RWPE2 (cell line): ENCODE measurements around the gene HMMR.
"Not testable (repeated sequence)": the region's sequence is repeated elsewhere in the genome, so short reads cannot be mapped to it uniquely, and the experiment has no call there.

Source experiments
- ATAC-seq: fragments of 200-7000 bp; cut with Tn5 transposase; 3 replicates; pipeline ENCODE4 v1.9.1; 2021; ENCODE audit warnings: low read depth
- DNase-seq: peaks from one replicate; pipeline ENCODE4 v3.0.0-alpha.2; 2020; ENCODE audit warnings: low spot score
- H3K27ac ChIP-seq: fragments of 450-650 bp; 2 replicates; pipeline ENCODE4 v1.5.1; 2017; ENCODE audit warnings: mild to moderate bottlenecking; ENCODE audit not compliant: poor library complexity, severe bottlenecking
- H3K27me3 ChIP-seq: fragments of 250-450 bp; sonication (Bioruptor Pico); 2 replicates; pipeline ENCODE4 v1.5.1; 2021; ENCODE audit warnings: mild to moderate bottlenecking, moderate library complexity; ENCODE audit not compliant: insufficient read depth, poor library complexity, severe bottlenecking
- H3K36me3 ChIP-seq: fragments of 250-450 bp; sonication (Bioruptor Pico); 2 replicates; pipeline ENCODE4 v1.5.1; 2020; ENCODE audit warnings: low read depth, mild to moderate bottlenecking, moderate library complexity
- H3K4me1 ChIP-seq: fragments of 250-450 bp; sonication (Bioruptor Pico); 2 replicates; pipeline ENCODE4 v1.5.1; 2021; ENCODE audit warnings: mild to moderate bottlenecking, moderate library complexity; ENCODE audit not compliant: insufficient read depth, poor library complexity, severe bottlenecking
- H3K4me3 ChIP-seq: fragments of 250-450 bp; sonication (Bioruptor Pico); 2 replicates; pipeline ENCODE4 v1.5.1; 2021; ENCODE audit warnings: mild to moderate bottlenecking, moderate library complexity; ENCODE audit not compliant: severe bottlenecking
- H3K9me3 ChIP-seq: fragments of 250-450 bp; sonication (Bioruptor Pico); 2 replicates; pipeline ENCODE4 v1.5.1; 2021; ENCODE audit warnings: mild to moderate bottlenecking, moderate library complexity; ENCODE audit not compliant: severe bottlenecking
- CTCF ChIP-seq: fragments of 450-650 bp; IDR thresholded peaks from one replicate; pipeline ENCODE4 v1.5.1; 2017; ENCODE audit warnings: mild to moderate bottlenecking, moderate library complexity; ENCODE audit not compliant: poor library complexity, severe bottlenecking

The HMMR gene, protein sequence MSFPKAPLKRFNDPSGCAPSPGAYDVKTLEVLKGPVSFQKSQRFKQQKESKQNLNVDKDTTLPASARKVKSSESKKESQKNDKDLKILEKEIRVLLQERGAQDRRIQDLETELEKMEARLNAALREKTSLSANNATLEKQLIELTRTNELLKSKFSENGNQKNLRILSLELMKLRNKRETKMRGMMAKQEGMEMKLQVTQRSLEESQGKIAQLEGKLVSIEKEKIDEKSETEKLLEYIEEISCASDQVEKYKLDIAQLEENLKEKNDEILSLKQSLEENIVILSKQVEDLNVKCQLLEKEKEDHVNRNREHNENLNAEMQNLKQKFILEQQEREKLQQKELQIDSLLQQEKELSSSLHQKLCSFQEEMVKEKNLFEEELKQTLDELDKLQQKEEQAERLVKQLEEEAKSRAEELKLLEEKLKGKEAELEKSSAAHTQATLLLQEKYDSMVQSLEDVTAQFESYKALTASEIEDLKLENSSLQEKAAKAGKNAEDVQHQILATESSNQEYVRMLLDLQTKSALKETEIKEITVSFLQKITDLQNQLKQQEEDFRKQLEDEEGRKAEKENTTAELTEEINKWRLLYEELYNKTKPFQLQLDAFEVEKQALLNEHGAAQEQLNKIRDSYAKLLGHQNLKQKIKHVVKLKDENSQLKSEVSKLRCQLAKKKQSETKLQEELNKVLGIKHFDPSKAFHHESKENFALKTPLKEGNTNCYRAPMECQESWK

DNA sequence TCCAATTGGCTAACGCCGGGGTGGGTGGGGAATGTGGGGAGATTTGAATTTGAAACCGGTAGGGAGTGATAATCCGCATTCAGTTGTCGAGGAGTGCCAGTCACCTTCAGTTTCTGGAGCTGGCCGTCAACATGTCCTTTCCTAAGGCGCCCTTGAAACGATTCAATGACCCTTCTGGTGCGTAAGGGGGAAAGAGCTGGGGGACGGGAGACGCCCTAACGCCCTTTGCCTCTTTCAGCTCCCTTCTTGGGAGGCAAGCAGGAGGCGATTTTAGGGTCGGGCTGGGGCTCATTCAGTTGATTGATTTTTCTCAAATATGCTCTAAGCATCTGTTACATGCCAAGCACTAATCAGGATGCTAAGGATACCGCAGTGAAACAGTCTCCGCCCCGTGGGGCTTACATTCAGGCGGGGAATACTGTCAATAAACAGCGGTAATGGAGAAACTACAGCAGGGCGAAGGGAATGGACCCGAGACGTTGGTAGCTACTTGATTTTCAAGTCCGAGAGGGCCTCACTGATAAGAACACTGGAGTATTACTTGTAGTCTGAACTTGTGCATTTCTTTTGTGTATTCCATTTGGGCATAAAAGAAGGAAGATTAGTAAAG is at the start of gene HMMR:
Gene HMMR, plus strand, starts transcription at position 71 of the 610 bp plus-strand sequence. Its CDS starts 61 bp downstream, at position 132.
- Histone ChIP-seq H3K27me3 (no peaks in the 10 kb centered on the region), H3K27ac (peak within 1 kb of the TSS; percentile 86), H3K4me3 (peak within 1 kb of the TSS; percentile 63), H3K36me3 (peaks cover 46% of the 10 kb centered on the region), H3K4me1 (peaks cover 22% of the 10 kb centered on the region), H3K9me3 (no peaks in the 10 kb centered on the region)
- ATAC-seq, result peak; percentile 15
- DNase-seq, result no peak
- no peak for TF ChIP-seq CTCF

- not testable (repeated sequence) for H3K36me3 ChIP-seq, H3K27me3 ChIP-seq, DNase-seq, H3K9me3 ChIP-seq, H3K4me3 ChIP-seq, H3K27ac ChIP-seq, H3K4me1 ChIP-seq, ATAC-seq
Observed at GRCh38 chr5:163415673-163416072, 44.8 kb upstream of the HMMR start.

DNA sequence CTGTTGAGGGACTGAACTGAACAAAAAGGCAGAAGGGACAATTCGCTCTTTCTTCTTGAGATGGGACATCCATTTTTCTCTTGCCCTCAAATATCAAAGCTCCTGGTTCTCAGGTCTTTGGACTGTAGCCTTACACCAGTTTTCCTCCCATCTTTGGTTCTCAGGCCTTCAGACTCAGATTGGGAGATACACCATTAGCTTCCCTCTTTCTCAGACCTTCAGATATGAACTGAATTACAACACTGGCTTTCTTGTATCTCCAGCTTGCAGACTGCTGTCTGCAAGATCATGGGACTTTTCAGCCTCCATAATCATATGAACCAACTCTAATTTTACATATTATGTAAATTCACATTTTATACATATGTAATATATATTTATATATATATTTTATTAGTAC is 35.6 kb upstream of the HMMR start:
- H3K4me3 ChIP-seq, result no peak overlapping the region
- DNase-seq (no peak), ATAC-seq (no peak)
- no peak for TF ChIP-seq CTCF
- H3K36me3 ChIP-seq, result no peaks in the 10 kb centered on the region
- no peaks in the 10 kb centered on the region for H3K9me3 ChIP-seq
- no peaks in the 10 kb centered on the region for H3K27me3 ChIP-seq
- H3K27ac ChIP-seq, result no peak overlapping the region
- no peaks in the 10 kb centered on the region for H3K4me1 ChIP-seq

- H3K4me3 ChIP-seq, H3K36me3 ChIP-seq, H3K4me1 ChIP-seq, DNase-seq, H3K27ac ChIP-seq, ATAC-seq, H3K27me3 ChIP-seq, H3K9me3 ChIP-seq: not testable (repeated sequence)
Observed at GRCh38 chr5:163426128-163426527, 34.3 kb upstream of the HMMR start.

DNA sequence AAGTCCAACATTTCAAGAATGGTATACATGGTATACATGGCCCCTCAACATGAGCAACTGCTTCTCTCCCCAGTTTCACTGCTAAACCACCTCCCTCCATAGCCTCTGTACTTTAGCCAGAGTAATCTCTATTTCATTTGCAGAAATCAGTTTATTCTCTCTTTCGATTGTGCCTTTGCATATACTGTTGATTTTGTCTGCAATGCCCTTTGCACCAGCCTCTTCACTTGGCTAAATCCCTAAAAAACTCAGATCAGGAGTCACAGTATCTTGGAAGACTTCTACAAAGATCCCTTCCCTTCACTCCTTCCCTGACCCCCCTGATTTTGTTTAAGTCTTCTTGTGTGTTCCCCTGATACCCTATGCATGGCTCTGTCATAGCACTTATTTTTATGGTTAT is 27.9 kb upstream of the HMMR start:
- no peak for TF ChIP-seq CTCF
- no peaks in the 10 kb centered on the region for H3K27me3 ChIP-seq
- no peak overlapping the region for H3K27ac ChIP-seq
- ATAC-seq, result no peak
- no peak overlapping the region for H3K4me3 ChIP-seq
- no peaks in the 10 kb centered on the region for H3K36me3 ChIP-seq
- peaks cover 4% of the 10 kb centered on the region for H3K9me3 ChIP-seq
- H3K4me1 ChIP-seq, result peaks cover 9% of the 10 kb centered on the region
- DNase-seq, result no peak
